ENCODE data around the gene NDUFS5.
"Not testable (repeated sequence)": the region's sequence is repeated elsewhere in the genome, so short reads cannot be mapped to it uniquely, and the experiment has no call there.

NDUFS5 gene

DNA sequence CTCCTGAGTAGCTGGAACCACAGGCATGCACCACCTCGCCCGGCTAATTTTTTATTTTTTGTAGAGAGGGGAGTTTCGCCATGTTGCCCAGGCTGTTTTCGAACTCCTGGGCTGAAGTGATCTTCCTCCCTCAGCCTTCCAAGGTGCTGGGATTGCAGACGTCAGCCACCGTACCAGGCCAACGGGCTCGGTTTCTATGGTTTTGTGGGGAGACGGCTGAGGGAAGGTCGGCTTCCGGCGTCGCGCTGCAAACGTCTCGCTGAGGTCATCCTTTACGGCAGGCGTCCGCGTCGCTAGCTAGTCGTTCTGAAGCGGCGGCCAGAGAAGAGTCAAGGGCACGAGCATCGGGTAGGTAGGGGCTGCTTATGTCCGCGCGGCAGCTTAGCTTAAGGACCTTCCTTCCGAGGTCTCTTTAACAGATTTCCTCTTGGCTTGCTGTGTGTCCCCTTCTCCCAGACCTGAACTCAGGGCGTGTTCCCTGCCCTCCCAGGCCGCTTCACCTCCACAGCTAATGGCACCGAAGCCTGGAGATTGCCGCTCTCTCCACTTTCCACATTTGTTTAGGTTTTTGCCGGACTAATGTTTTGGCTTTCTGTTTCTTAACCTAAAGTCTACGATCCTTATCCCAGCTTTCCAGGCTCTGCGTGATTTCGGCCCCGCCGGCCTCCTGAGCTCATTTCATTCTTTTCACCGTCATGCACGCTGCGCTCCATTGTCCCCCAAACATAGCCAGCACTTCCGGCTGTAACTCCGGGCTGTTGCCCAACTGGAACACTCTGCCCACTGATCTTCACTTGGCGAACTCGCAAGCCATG lies at the start of gene NDUFS5:
TSS of gene NDUFS5 (plus strand) at position 300 of the 815 bp plus-strand sequence. CDS start 2,375 bp downstream, outside the sequence.
- ATAC-seq: peak; percentile 94
- no peak for TF ChIP-seq RARB (CRISPR knock-in tag; IDR thresholded peaks at IDR 0.05)
- TF ChIP-seq, protein P1, sequence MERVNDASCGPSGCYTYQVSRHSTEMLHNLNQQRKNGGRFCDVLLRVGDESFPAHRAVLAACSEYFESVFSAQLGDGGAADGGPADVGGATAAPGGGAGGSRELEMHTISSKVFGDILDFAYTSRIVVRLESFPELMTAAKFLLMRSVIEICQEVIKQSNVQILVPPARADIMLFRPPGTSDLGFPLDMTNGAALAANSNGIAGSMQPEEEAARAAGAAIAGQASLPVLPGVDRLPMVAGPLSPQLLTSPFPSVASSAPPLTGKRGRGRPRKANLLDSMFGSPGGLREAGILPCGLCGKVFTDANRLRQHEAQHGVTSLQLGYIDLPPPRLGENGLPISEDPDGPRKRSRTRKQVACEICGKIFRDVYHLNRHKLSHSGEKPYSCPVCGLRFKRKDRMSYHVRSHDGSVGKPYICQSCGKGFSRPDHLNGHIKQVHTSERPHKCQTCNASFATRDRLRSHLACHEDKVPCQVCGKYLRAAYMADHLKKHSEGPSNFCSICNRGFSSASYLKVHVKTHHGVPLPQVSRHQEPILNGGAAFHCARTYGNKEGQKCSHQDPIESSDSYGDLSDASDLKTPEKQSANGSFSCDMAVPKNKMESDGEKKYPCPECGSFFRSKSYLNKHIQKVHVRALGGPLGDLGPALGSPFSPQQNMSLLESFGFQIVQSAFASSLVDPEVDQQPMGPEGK (CRISPR knock-in tag; IDR thresholded peaks at IDR 0.05; ENCODE audit: borderline replicate concordance): no peak
- no peak for TF ChIP-seq PPARA (CRISPR knock-in tag; IDR thresholded peaks at IDR 0.05; ENCODE audit: borderline replicate concordance)
- 0 out of 2 replicates have a peak, but pooled peaks have one; percentile 25 for TF ChIP-seq ZNF70 (CRISPR knock-in tag; IDR thresholded peaks at IDR 0.05)
- no peak for TF ChIP-seq ARNTL (CRISPR knock-in tag; IDR thresholded peaks at IDR 0.05; ENCODE audit: borderline replicate concordance, low read depth)
- TF ChIP-seq, protein P2, sequence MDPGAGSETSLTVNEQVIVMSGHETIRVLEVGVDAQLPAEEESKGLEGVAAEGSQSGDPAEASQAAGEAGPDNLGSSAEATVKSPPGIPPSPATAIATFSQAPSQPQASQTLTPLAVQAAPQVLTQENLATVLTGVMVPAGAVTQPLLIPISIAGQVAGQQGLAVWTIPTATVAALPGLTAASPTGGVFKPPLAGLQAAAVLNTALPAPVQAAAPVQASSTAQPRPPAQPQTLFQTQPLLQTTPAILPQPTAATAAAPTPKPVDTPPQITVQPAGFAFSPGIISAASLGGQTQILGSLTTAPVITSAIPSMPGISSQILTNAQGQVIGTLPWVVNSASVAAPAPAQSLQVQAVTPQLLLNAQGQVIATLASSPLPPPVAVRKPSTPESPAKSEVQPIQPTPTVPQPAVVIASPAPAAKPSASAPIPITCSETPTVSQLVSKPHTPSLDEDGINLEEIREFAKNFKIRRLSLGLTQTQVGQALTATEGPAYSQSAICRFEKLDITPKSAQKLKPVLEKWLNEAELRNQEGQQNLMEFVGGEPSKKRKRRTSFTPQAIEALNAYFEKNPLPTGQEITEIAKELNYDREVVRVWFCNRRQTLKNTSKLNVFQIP (CRISPR knock-in tag; IDR thresholded peaks at IDR 0.05; ENCODE audit: borderline replicate concordance, low read depth): no peak
- TF ChIP-seq TOX (CRISPR knock-in tag; IDR thresholded peaks at IDR 0.05; ENCODE audit: borderline replicate concordance): no peak
- 0 out of 2 replicates have a peak, but pooled peaks have one; percentile 37 for TF ChIP-seq CSDC2 (CRISPR knock-in tag; IDR thresholded peaks at IDR 0.05)
- TF ChIP-seq ZFP30 (CRISPR knock-in tag; IDR thresholded peaks at IDR 0.05): no peak
- peak; percentile 25; the same call in 1 of the 2 replicates for TF ChIP-seq SNAI2 (CRISPR knock-in tag; IDR thresholded peaks at IDR 0.05)
- TF ChIP-seq TCF4 (CRISPR knock-in tag; IDR thresholded peaks at IDR 0.05; ENCODE audit: borderline replicate concordance): no peak; the same call in 1 of the 2 replicates
- TF ChIP-seq, protein P3, sequence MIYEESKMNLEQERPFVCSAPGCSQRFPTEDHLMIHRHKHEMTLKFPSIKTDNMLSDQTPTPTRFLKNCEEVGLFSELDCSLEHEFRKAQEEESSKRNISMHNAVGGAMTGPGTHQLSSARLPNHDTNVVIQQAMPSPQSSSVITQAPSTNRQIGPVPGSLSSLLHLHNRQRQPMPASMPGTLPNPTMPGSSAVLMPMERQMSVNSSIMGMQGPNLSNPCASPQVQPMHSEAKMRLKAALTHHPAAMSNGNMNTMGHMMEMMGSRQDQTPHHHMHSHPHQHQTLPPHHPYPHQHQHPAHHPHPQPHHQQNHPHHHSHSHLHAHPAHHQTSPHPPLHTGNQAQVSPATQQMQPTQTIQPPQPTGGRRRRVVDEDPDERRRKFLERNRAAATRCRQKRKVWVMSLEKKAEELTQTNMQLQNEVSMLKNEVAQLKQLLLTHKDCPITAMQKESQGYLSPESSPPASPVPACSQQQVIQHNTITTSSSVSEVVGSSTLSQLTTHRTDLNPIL (CRISPR knock-in tag; IDR thresholded peaks at IDR 0.05; ENCODE audit: low read depth): peak; percentile 17; the same call in 1 of the 2 replicates
- TF ChIP-seq ZC3H10 (CRISPR knock-in tag; IDR thresholded peaks at IDR 0.05): no peak
- no peak for TF ChIP-seq ZNF565 (CRISPR knock-in tag; conservative IDR thresholded peaks at IDR 0.05; ENCODE audit: low read depth)
- TF ChIP-seq, protein P4, sequence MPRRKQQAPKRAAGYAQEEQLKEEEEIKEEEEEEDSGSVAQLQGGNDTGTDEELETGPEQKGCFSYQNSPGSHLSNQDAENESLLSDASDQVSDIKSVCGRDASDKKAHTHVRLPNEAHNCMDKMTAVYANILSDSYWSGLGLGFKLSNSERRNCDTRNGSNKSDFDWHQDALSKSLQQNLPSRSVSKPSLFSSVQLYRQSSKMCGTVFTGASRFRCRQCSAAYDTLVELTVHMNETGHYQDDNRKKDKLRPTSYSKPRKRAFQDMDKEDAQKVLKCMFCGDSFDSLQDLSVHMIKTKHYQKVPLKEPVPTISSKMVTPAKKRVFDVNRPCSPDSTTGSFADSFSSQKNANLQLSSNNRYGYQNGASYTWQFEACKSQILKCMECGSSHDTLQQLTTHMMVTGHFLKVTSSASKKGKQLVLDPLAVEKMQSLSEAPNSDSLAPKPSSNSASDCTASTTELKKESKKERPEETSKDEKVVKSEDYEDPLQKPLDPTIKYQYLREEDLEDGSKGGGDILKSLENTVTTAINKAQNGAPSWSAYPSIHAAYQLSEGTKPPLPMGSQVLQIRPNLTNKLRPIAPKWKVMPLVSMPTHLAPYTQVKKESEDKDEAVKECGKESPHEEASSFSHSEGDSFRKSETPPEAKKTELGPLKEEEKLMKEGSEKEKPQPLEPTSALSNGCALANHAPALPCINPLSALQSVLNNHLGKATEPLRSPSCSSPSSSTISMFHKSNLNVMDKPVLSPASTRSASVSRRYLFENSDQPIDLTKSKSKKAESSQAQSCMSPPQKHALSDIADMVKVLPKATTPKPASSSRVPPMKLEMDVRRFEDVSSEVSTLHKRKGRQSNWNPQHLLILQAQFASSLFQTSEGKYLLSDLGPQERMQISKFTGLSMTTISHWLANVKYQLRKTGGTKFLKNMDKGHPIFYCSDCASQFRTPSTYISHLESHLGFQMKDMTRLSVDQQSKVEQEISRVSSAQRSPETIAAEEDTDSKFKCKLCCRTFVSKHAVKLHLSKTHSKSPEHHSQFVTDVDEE (CRISPR knock-in tag; IDR thresholded peaks at IDR 0.05): no peak
- TF ChIP-seq, protein P5, sequence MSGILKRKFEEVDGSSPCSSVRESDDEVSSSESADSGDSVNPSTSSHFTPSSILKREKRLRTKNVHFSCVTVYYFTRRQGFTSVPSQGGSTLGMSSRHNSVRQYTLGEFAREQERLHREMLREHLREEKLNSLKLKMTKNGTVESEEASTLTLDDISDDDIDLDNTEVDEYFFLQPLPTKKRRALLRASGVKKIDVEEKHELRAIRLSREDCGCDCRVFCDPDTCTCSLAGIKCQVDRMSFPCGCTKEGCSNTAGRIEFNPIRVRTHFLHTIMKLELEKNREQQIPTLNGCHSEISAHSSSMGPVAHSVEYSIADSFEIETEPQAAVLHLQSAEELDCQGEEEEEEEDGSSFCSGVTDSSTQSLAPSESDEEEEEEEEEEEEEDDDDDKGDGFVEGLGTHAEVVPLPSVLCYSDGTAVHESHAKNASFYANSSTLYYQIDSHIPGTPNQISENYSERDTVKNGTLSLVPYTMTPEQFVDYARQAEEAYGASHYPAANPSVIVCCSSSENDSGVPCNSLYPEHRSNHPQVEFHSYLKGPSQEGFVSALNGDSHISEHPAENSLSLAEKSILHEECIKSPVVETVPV (CRISPR knock-in tag; IDR thresholded peaks at IDR 0.05): no peak
- no peak for TF ChIP-seq BACH2 (CRISPR knock-in tag; IDR thresholded peaks at IDR 0.05; ENCODE audit: borderline replicate concordance)
- peak; percentile 24; the same call in 1 of the 2 replicates for TF ChIP-seq ZNF8 (CRISPR knock-in tag; IDR thresholded peaks at IDR 0.05)
- no peak for TF ChIP-seq OSR1 (CRISPR knock-in tag; IDR thresholded peaks at IDR 0.05)
- TF ChIP-seq ZFP3 (CRISPR knock-in tag; IDR thresholded peaks at IDR 0.05): no peak
- TF ChIP-seq GLIS3 (CRISPR knock-in tag; IDR thresholded peaks at IDR 0.05): no peak
- TF ChIP-seq ISL1 (CRISPR knock-in tag; IDR thresholded peaks at IDR 0.05): no peak
- no peak for TF ChIP-seq ESRRG (CRISPR knock-in tag; IDR thresholded peaks at IDR 0.05)

DNA sequence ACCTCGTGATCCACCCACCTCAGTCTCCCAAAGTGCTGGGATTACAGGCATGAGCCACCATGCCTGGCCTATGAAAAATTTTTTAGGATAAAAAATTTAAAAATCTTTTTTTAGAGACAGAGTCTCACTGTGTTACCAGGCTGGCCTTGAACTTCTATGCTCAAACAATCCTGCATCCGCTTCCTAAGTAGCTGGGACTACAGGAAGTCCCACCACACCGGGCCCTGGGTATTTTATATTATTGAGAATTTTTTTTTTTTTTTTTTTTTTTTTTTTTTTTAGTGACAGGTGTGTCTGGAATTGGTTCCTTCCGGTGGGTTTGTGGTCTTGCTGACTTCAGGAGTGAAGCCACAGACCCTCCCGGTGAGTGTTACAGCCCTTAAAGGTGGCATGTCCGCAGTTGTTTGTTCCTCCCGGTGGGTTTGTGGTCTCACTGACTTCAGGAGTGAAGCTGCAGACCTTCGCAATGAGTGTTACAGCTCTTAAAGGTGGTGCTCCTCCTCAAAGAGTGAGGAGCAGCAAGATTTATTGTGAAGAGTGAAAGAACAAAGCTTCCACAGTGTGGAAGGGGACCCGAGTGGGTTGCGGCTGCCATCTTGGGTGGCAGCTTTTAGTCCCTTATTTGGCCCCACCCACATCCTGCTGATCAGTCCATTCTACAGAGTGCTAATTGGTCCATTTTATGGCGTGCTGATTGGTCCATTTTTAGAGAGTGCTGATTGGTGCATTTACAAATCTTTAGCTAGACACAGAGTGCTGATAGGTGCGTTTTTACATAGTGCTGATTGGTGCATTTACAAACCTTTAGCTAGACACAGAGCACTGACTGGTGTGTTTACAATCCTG lies 48.5 kb upstream of the NDUFS5 start:
- ATAC-seq: not testable (repeated sequence)

DNA sequence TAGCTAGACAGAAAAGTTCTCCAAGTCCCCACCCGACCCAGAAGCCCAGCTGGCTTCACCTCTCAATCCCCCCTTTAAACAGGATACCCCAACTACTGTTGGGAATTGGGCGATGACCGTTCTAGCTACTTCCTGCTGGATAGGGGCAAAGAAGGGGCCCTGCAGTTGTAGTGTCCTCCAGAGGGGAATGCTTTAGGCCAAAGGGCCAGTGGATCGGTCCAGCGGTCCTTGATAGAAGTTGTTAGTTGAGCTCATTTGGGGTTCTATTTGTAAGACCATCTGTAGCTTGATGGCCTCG lies 48.0 kb upstream of the NDUFS5 start:
- not testable (repeated sequence) for ATAC-seq

DNA sequence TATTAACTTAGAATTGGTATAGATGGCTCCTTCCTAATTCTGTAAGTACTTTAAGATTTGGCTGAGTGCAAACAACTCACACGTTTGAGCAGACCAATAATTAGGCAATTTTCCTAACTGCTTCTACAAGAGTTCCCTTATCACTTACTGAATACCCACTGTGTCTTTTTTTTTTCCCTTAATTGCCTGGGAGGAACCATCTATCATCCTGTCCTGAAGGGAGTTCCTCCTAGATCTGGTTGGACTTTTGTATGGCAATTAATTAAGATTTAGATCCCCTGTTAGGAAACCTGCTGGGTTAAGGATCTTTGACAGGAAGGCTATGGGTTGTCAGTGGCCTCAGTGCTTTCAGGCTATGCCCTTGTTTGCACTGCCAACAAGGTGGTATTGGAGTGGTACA lies 46.8 kb upstream of the NDUFS5 start:
- ATAC-seq: not testable (repeated sequence)

All from SK-N-SH treated with all-trans-retinoic acid at 6 μM for 48 hours (cell line).